Neural progenitor cell (in vitro differentiated cells): ENCODE results near the gene ADGRL1.
"Not testable (repeated sequence)": the region's sequence is repeated elsewhere in the genome, so short reads cannot be mapped to it uniquely, and the experiment has no call there.

Experiments used
- CTCF ChIP-seq: fragments of 200-600 bp; sonication (generic); IDR thresholded peaks from 2 replicates; pipeline ENCODE4 v1.5.1; 2017; ENCODE audit warnings: antibody characterized with exemption, mild to moderate bottlenecking
- EZH2 ChIP-seq: fragments of 200-600 bp; sonication (generic); IDR thresholded peaks from 2 replicates; pipeline ENCODE4 v1.6.1; 2017; ENCODE audit warnings: antibody characterized with exemption, mild to moderate bottlenecking, moderate library complexity
- EZH2phosphoT487 ChIP-seq: fragments of 200-600 bp; sonication (generic); IDR thresholded peaks from 2 replicates; pipeline ENCODE4 v1.6.1; 2017; ENCODE audit warnings: antibody characterized with exemption

- TF ChIP-seq CTCF, EZH2phosphoT487, EZH2: not testable (repeated sequence)
Measured at GRCh38 chr19:14244393-14244792, 38.4 kb upstream of the ADGRL1 start.
